HepG2 (cell line): ENCODE data around the gene CDR2L. TPM values are rescaled to one million over a fixed set of nuclear protein-coding genes. Genes with fewer than 3 reads are reported as not detected.

ENCODE experiments used
- EEA1 ChIP-seq: sonication (generic); formaldehyde crosslinking; IDR thresholded peaks from 2 replicates; pipeline ENCODE4 v1.5.1; 2020; ENCODE audit warnings: mild to moderate bottlenecking, missing genetic modification reagents, borderline replicate concordance
- GATA4 ChIP-seq: sonication (generic); IDR thresholded peaks from 2 replicates; pipeline ENCODE4 v1.6.1; 2016; ENCODE audit warnings: antibody characterized with exemption, low read depth, borderline replicate concordance
- HIC2 ChIP-seq: sonication (generic); formaldehyde crosslinking; IDR thresholded peaks from 2 replicates; pipeline ENCODE4 v1.9.0; 2022; ENCODE audit warnings: low read depth, missing genetic modification reagents
- ISL2 ChIP-seq: sonication (generic); formaldehyde crosslinking; IDR thresholded peaks from 2 replicates; pipeline ENCODE4 v1.5.0; 2020; ENCODE audit warnings: missing genetic modification reagents
- KDM2A ChIP-seq: sonication (generic); formaldehyde crosslinking; IDR thresholded peaks from 2 replicates; pipeline ENCODE4 v1.4.0; 2020; ENCODE audit warnings: low read depth, missing genetic modification reagents, borderline replicate concordance
- NR2C2 ChIP-seq: sonication (generic); formaldehyde crosslinking; IDR thresholded peaks from 2 replicates; pipeline ENCODE4 v1.4.0; 2020; ENCODE audit warnings: missing genetic modification reagents, mild to moderate bottlenecking, moderate library complexity, borderline replicate concordance
- SRSF1 ChIP-seq: fragments of 200-400 bp; formaldehyde crosslinking; optimal IDR thresholded peaks from 2 replicates; pipeline ENCODE3; 2017; ENCODE audit warnings: mild to moderate bottlenecking, low read depth, low read length, moderate library complexity
- STAG1 ChIP-seq: sonication (generic); formaldehyde crosslinking; IDR thresholded peaks from 2 replicates; pipeline ENCODE4 v1.4.0; 2020; ENCODE audit warnings: missing genetic modification reagents
- TFDP2 ChIP-seq: sonication (generic); formaldehyde crosslinking; IDR thresholded peaks from 2 replicates; pipeline ENCODE4 v1.4.0; 2020; ENCODE audit warnings: missing genetic modification reagents
- ZBTB44 ChIP-seq: sonication (generic); formaldehyde crosslinking; IDR thresholded peaks from 2 replicates; pipeline ENCODE4 v1.4.0; 2020; ENCODE audit warnings: missing genetic modification reagents
- ZFX ChIP-seq: sonication (generic); formaldehyde crosslinking; IDR thresholded peaks from 2 replicates; pipeline ENCODE4 v1.4.0; 2020; ENCODE audit warnings: mild to moderate bottlenecking, low read depth, missing genetic modification reagents, moderate library complexity
- ZNF281 ChIP-seq: sonication (generic); formaldehyde crosslinking; IDR thresholded peaks from 2 replicates; pipeline ENCODE4 v1.4.0; 2020; ENCODE audit warnings: missing genetic modification reagents, borderline replicate concordance
- ZNF605 ChIP-seq: sonication (generic); formaldehyde crosslinking; IDR thresholded peaks from 2 replicates; pipeline ENCODE4 v1.8.0; 2022; ENCODE audit warnings: mild to moderate bottlenecking, missing genetic modification reagents
- ZNF761 ChIP-seq: sonication (generic); formaldehyde crosslinking; conservative IDR thresholded peaks from 2 replicates; pipeline ENCODE4 v1.4.0; 2020; ENCODE audit warnings: mild to moderate bottlenecking, missing genetic modification reagents
- polyA plus RNA-seq, 8 experiments: library from polyadenylated mRNA; depleted of rRNA in 3 of 8; stranded (reverse) in 7 of 8; unstranded in 1 of 8; fragments of >200 nt; fragmentation: Illumina TruSeq in 4 of 8; extraction: Trizol in 4 of 8; gene quantifications; 2 replicates each; pipeline versions ENCODE4 v1.2.1 to v1.2.3, GENCODE V29; 2011 to 2016; ENCODE audit warnings: low read depth in 4 of 8, missing spikeins in 1 of 8, mixed read lengths in 1 of 8; ENCODE audit not compliant: insufficient read depth in 1 of 8
- total RNA-seq, 5 experiments: library from RNA; depleted of rRNA; stranded (reverse); fragments of >200 nt; fragmentation: Illumina TruSeq; extraction: Trizol; gene quantifications; 2 replicates each; pipeline ENCODE4 v1.2.3, GENCODE V29; 2016; ENCODE audit warnings: low read depth in 1 of 5
- TF ChIP-seq, protein P1 (sequence below): sonication (generic); formaldehyde crosslinking; IDR thresholded peaks from 2 replicates; pipeline ENCODE4 v1.4.0; 2020; ENCODE audit warnings: mild to moderate bottlenecking, missing genetic modification reagents
- TF ChIP-seq, protein P2 (sequence below): sonication (generic); formaldehyde crosslinking; IDR thresholded peaks from 2 replicates; pipeline ENCODE4 v1.5.1; 2020; ENCODE audit warnings: mild to moderate bottlenecking, missing genetic modification reagents, moderate library complexity

The CDR2L gene
- total and polyA plus RNA-seq, 2 of the 13 experiments (the other 11 are each of a cell fraction or from before 2014, with no cell fraction given): 1.9 to 2.1 TPM

DNA sequence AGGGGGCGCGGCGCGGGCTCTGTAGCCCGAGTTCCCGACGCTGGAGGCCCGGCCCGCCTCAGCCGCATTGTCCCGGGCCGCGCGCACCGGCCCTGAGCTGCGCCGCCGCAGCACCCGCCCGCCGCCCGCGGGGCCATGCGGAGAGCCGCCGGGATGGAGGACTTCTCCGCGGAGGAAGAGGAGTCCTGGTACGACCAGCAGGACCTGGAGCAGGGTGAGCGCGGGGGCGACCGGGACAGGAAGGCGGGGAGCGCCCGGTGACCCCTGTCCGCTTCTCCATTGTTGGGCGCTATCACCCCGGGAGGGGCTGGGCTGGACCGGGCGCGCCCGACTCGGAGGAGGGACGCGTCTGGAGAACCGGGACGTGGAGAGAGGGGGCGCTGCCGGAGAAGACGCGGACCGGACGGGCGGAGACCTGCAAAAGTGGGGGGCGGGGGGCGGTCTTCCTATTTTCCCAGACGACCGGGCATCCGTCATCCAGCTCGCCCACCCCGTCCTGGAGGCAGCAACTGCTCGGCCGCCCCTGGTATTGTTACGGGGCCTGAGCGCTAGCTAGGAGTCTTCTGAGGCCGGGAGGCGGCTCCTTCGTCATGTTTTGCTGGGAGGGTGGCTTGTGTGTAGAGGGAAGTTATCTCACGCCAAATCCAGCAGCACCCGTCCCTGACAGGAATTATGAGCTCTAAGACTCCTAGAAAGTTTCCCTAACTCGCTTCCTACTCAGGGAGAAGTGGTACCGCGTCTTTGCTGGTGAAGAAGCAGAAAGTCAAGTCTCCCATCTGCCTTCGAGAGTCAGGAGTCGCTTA lies 678 bp downstream of the CDR2L start (continued):
- TF ChIP-seq ZNF281 (CRISPR knock-in tag) (no peak), TFDP2 (CRISPR knock-in tag) (no peak; the same call in 1 of the 2 replicates), SRSF1 (peak; percentile 52), HIC2 (0 out of 2 replicates have a peak, but pooled peaks have one; percentile 11), ZNF761 (CRISPR knock-in tag) (peak; percentile 58), GATA4 (no peak), NR2C2 (CRISPR knock-in tag) (peak; percentile 42; the same call in 1 of the 2 replicates), ZBTB44 (CRISPR knock-in tag) (no peak), ISL2 (no peak), KDM2A (CRISPR knock-in tag) (peak; percentile 50; the same call in 1 of the 2 replicates), EEA1 (CRISPR knock-in tag) (0 out of 2 replicates have a peak, but pooled peaks have one; percentile 15), ZFX (CRISPR knock-in tag) (peak; percentile 43; the same call in 1 of the 2 replicates), ZNF605 (CRISPR knock-in tag) (peak; percentile 53; the same call in 1 of the 2 replicates), STAG1 (CRISPR knock-in tag) (0 out of 2 replicates have a peak, but pooled peaks have one; percentile 4)
- TF ChIP-seq, protein P1, sequence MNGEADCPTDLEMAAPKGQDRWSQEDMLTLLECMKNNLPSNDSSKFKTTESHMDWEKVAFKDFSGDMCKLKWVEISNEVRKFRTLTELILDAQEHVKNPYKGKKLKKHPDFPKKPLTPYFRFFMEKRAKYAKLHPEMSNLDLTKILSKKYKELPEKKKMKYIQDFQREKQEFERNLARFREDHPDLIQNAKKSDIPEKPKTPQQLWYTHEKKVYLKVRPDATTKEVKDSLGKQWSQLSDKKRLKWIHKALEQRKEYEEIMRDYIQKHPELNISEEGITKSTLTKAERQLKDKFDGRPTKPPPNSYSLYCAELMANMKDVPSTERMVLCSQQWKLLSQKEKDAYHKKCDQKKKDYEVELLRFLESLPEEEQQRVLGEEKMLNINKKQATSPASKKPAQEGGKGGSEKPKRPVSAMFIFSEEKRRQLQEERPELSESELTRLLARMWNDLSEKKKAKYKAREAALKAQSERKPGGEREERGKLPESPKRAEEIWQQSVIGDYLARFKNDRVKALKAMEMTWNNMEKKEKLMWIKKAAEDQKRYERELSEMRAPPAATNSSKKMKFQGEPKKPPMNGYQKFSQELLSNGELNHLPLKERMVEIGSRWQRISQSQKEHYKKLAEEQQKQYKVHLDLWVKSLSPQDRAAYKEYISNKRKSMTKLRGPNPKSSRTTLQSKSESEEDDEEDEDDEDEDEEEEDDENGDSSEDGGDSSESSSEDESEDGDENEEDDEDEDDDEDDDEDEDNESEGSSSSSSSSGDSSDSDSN: peak; percentile 81
- TF ChIP-seq, protein P2, sequence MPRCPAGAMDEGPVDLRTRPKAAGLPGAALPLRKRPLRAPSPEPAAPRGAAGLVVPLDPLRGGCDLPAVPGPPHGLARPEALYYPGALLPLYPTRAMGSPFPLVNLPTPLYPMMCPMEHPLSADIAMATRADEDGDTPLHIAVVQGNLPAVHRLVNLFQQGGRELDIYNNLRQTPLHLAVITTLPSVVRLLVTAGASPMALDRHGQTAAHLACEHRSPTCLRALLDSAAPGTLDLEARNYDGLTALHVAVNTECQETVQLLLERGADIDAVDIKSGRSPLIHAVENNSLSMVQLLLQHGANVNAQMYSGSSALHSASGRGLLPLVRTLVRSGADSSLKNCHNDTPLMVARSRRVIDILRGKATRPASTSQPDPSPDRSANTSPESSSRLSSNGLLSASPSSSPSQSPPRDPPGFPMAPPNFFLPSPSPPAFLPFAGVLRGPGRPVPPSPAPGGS (CRISPR knock-in tag): peak; percentile 71; the same call in 1 of the 2 replicates
